ENCODE results near the gene VPS72. TPM values are rescaled to one million over a fixed set of nuclear protein-coding genes. Genes with fewer than 3 reads are reported as not detected.
A peak's percentile ranks its signal among the peaks of the same experiment; 100 is the strongest.

The VPS72 gene
- total and polyA plus RNA-seq, 10 of the 15 experiments (the other 5 are each of a cell fraction or from before 2014, with no cell fraction given): 6.7 to 77.8 (median 58.1) TPM

DNA sequence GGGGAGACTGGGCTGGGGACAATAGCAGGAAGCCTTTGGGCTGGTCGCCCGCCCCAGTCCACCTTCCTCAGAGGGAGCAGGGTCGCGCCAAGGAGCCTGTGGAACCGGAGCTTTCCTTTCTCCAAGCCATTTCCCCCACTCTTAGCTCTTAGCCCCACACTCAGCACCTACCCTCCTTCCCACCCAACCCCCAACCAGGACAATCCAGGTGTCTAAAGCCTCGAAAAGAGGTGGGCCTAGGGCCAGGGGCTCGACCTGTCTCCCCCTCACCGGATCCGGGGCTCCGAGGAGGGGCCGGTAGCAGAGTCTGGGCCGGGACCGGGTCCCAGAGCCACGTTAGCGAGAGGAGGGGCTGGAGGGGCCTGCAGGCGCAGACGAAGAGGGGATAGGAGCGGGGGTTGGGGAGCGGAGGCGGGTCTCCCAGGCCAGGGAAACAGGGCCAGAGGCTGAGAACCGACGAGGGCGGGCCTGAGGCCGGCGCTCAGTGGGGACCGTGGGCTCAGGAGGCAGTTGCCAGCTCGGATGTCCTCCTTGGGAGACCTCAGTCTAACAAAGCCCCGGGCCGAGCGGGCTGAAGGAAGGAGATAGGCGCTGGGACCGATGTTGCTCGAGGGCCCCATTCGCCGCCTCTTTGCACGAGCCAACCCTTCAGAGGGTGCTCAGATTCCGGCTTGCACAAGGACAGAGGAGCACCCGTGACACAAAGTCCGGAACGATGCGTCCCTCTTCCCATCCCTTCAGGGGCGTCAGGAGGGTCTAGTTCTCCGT is 44.5 kb downstream of the VPS72 start:
- Histone ChIP-seq H3K36me3 (ENCODE audit: control insufficient read depth in 2 of 2, insufficient read depth in 2 of 2, low read length in 1 of 2) (no peaks in the 10 kb centered on the region), H3K4me1 (ENCODE audit: control insufficient read depth, insufficient read depth, low read length) (no peaks in the 10 kb centered on the region; the same call in 1 of the 2 replicates), H3K4me3 (0 out of 2 replicates have a peak overlapping the region, but pooled peaks have one; percentile 83), H3K27ac (ENCODE audit: control insufficient read depth, insufficient read depth) (no peak overlapping the region), H3K9ac (ENCODE audit: control insufficient read depth, insufficient read depth, low read length) (no peak overlapping the region; the same call in 1 of the 2 replicates), H3K4me2 (ENCODE audit: control insufficient read depth, insufficient read depth) (peak overlapping the region; percentile 99), H4K20me1 (ENCODE audit: control insufficient read depth, insufficient read depth) (no peaks in the 10 kb centered on the region; the same call in 1 of the 2 replicates), H2AFZ (ENCODE audit: control insufficient read depth, low read depth, low read length) (peak overlapping the region; percentile 94), H3K79me2 (ENCODE audit: control insufficient read depth, insufficient read depth, low read length) (no peaks in the 10 kb centered on the region), H3K9me3 (replicated peaks; ENCODE audit: control insufficient read depth, insufficient read depth, low read length) (no peaks in the 10 kb centered on the region), H3K27me3 (replicated peaks in 1 of 2; ENCODE audit: control insufficient read depth in 2 of 2, insufficient read depth in 2 of 2, low read length in 1 of 2) (peaks cover 0 to 8% of the 10 kb centered on the region in 2 experiments)
- DNase-seq (ENCODE audit: low read depth, low spot score): no peak
- ATAC-seq: no peak
- FAIRE-seq: no peak
- intact Hi-C loops (cut with micrococcal nuclease; ENCODE audit: unreplicated experiment): no loop called here
- POLR2A ChIA-PET: no interaction called here
- in situ Hi-C loops (cut with MboI): no loop called here
- SMC1A ChIA-PET (ENCODE audit: uncharacterized antibody, unreplicated experiment): interaction anchor here (0.8 kb wide), 1 partner anchor 11 kb away, joined by 3 read pairs; the partner anchor contains the start of gene TNFAIP8L2
- no TSS peak for BruUV-seq (replicated peaks)
- WGBS (ENCODE audit: insufficient coverage, insufficient replicate concordance, low lambda C conversion rate, missing lambda C conversion rate): 43% methylated on average over 42 of the region's 43 CpGs
- CTCF ChIA-PET: interaction anchor here (1.0 kb wide), 2 partner anchors 11 to 46 kb away, joined by 3 to 6 read pairs; partner anchors contain the start of gene TNFAIP8L2
- RAD21 ChIA-PET (ENCODE audit: unreplicated experiment): interaction anchor here (0.9 to 2.7 kb wide), 2 partner anchors 10 to 11 kb away, joined by 3 to 13 read pairs; partner anchors contain the start of gene TNFAIP8L2
- TF ChIP-seq SP1 (IDR thresholded peaks at IDR 0.05; ENCODE audit: low read depth, low read length): no peak
- TF ChIP-seq, protein P1, sequence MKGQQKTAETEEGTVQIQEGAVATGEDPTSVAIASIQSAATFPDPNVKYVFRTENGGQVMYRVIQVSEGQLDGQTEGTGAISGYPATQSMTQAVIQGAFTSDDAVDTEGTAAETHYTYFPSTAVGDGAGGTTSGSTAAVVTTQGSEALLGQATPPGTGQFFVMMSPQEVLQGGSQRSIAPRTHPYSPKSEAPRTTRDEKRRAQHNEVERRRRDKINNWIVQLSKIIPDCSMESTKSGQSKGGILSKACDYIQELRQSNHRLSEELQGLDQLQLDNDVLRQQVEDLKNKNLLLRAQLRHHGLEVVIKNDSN (IDR thresholded peaks at IDR 0.05; ENCODE audit: borderline replicate concordance, extremely low read length, insufficient read depth, low read depth, low read length): no peak
- TF ChIP-seq, protein P2, sequence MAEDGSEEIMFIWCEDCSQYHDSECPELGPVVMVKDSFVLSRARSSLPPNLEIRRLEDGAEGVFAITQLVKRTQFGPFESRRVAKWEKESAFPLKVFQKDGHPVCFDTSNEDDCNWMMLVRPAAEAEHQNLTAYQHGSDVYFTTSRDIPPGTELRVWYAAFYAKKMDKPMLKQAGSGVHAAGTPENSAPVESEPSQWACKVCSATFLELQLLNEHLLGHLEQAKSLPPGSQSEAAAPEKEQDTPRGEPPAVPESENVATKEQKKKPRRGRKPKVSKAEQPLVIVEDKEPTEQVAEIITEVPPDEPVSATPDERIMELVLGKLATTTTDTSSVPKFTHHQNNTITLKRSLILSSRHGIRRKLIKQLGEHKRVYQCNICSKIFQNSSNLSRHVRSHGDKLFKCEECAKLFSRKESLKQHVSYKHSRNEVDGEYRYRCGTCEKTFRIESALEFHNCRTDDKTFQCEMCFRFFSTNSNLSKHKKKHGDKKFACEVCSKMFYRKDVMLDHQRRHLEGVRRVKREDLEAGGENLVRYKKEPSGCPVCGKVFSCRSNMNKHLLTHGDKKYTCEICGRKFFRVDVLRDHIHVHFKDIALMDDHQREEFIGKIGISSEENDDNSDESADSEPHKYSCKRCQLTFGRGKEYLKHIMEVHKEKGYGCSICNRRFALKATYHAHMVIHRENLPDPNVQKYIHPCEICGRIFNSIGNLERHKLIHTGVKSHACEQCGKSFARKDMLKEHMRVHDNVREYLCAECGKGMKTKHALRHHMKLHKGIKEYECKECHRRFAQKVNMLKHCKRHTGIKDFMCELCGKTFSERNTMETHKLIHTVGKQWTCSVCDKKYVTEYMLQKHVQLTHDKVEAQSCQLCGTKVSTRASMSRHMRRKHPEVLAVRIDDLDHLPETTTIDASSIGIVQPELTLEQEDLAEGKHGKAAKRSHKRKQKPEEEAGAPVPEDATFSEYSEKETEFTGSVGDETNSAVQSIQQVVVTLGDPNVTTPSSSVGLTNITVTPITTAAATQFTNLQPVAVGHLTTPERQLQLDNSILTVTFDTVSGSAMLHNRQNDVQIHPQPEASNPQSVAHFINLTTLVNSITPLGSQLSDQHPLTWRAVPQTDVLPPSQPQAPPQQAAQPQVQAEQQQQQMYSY (CRISPR knock-in tag; IDR thresholded peaks at IDR 0.05): no peak
- no peak for TF ChIP-seq GABPA (IDR thresholded peaks at IDR 0.05; ENCODE audit: low read depth)
- TF ChIP-seq, protein P3, sequence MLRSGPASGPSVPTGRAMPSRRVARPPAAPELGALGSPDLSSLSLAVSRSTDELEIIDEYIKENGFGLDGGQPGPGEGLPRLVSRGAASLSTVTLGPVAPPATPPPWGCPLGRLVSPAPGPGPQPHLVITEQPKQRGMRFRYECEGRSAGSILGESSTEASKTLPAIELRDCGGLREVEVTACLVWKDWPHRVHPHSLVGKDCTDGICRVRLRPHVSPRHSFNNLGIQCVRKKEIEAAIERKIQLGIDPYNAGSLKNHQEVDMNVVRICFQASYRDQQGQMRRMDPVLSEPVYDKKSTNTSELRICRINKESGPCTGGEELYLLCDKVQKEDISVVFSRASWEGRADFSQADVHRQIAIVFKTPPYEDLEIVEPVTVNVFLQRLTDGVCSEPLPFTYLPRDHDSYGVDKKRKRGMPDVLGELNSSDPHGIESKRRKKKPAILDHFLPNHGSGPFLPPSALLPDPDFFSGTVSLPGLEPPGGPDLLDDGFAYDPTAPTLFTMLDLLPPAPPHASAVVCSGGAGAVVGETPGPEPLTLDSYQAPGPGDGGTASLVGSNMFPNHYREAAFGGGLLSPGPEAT (IDR thresholded peaks at IDR 0.05; ENCODE audit: low read depth): no peak
- TF ChIP-seq ZSCAN29 (IDR thresholded peaks at IDR 0.05): no peak
- TF ChIP-seq, protein P4, sequence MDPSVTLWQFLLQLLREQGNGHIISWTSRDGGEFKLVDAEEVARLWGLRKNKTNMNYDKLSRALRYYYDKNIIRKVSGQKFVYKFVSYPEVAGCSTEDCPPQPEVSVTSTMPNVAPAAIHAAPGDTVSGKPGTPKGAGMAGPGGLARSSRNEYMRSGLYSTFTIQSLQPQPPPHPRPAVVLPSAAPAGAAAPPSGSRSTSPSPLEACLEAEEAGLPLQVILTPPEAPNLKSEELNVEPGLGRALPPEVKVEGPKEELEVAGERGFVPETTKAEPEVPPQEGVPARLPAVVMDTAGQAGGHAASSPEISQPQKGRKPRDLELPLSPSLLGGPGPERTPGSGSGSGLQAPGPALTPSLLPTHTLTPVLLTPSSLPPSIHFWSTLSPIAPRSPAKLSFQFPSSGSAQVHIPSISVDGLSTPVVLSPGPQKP (IDR thresholded peaks at IDR 0.05; ENCODE audit: low read depth, low read length): no peak
- TF ChIP-seq, protein P5, sequence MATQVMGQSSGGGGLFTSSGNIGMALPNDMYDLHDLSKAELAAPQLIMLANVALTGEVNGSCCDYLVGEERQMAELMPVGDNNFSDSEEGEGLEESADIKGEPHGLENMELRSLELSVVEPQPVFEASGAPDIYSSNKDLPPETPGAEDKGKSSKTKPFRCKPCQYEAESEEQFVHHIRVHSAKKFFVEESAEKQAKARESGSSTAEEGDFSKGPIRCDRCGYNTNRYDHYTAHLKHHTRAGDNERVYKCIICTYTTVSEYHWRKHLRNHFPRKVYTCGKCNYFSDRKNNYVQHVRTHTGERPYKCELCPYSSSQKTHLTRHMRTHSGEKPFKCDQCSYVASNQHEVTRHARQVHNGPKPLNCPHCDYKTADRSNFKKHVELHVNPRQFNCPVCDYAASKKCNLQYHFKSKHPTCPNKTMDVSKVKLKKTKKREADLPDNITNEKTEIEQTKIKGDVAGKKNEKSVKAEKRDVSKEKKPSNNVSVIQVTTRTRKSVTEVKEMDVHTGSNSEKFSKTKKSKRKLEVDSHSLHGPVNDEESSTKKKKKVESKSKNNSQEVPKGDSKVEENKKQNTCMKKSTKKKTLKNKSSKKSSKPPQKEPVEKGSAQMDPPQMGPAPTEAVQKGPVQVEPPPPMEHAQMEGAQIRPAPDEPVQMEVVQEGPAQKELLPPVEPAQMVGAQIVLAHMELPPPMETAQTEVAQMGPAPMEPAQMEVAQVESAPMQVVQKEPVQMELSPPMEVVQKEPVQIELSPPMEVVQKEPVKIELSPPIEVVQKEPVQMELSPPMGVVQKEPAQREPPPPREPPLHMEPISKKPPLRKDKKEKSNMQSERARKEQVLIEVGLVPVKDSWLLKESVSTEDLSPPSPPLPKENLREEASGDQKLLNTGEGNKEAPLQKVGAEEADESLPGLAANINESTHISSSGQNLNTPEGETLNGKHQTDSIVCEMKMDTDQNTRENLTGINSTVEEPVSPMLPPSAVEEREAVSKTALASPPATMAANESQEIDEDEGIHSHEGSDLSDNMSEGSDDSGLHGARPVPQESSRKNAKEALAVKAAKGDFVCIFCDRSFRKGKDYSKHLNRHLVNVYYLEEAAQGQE (IDR thresholded peaks at IDR 0.05; ENCODE audit: low read depth, low read length): no peak
- no peak for TF ChIP-seq NFYB (IDR thresholded peaks at IDR 0.05; ENCODE audit: insufficient read depth, low read depth, low read length)
